Measurements from ENCODE around the gene TMEM253. TPM values are rescaled to one million over a fixed set of nuclear protein-coding genes. Genes with fewer than 3 reads are reported as not detected.

TMEM253 gene
- total RNA-seq, 1 experiment from 2014 or later = 0.98 TPM

DNA sequence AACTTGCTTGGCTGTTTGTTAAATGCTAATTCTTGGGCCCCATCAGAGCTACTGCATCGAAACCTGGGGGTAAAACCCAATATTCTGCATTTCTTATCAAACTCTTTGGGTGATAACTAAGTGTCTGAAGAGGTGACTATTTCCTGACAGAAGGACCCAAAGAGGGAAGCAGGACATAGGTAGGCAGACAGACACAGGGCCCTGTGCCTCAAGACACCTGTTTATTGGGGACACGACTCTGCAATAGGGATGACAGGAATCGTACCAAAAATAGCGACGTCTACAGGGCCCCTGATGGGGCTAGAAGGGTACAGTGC lies 11.0 kb upstream of the TMEM253 start:
- peaks cover 8% of the 10 kb centered on the region for H3K4me1 Mint-ChIP-seq (ENCODE audit: low read depth, unreplicated experiment)
- Histone ChIP-seq H3K9me3 (no peaks in the 10 kb centered on the region), H3K27me3 (replicated peaks; ENCODE audit: control insufficient read depth, insufficient read depth, low read length) (no peaks in the 10 kb centered on the region), H3K4me3 (ENCODE audit: low read depth, low read length) (no peak overlapping the region), H3K36me3 (ENCODE audit: control insufficient read depth, insufficient read depth, low read length) (peaks cover 4% of the 10 kb centered on the region), H3K4me1 (no peaks in the 10 kb centered on the region; the same call in 1 of the 2 replicates)
- BruUV-seq (replicated peaks) = no TSS peak
- peaks cover 34% of the 10 kb centered on the region for H3K36me3 Mint-ChIP-seq (ENCODE audit: insufficient read depth, unreplicated experiment)
- ChIA-PET POLR2A (no interaction called here), CTCF (interaction anchor here (0.9 to 1.6 kb wide), 5 partner anchors 15 to 75 kb away, joined by 4 to 7 read pairs (median 6); partner anchors contain the start of gene ARHGEF40)
- TF ChIP-seq, protein P1, sequence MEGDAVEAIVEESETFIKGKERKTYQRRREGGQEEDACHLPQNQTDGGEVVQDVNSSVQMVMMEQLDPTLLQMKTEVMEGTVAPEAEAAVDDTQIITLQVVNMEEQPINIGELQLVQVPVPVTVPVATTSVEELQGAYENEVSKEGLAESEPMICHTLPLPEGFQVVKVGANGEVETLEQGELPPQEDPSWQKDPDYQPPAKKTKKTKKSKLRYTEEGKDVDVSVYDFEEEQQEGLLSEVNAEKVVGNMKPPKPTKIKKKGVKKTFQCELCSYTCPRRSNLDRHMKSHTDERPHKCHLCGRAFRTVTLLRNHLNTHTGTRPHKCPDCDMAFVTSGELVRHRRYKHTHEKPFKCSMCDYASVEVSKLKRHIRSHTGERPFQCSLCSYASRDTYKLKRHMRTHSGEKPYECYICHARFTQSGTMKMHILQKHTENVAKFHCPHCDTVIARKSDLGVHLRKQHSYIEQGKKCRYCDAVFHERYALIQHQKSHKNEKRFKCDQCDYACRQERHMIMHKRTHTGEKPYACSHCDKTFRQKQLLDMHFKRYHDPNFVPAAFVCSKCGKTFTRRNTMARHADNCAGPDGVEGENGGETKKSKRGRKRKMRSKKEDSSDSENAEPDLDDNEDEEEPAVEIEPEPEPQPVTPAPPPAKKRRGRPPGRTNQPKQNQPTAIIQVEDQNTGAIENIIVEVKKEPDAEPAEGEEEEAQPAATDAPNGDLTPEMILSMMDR (IDR thresholded peaks at IDR 0.05; ENCODE audit: insufficient read depth in 1 of 2, low read depth in 1 of 2, low read length in 1 of 2, severe bottlenecking in 1 of 2, unreplicated experiment in 1 of 2) = no peak
- intact Hi-C loops (cut with micrococcal nuclease; ENCODE audit: unreplicated experiment) = no loop called here
- H3K9me3 Mint-ChIP-seq (ENCODE audit: unreplicated experiment) = no peaks in the 10 kb centered on the region
- peak overlapping the region; percentile 55 for H3K27ac Mint-ChIP-seq (ENCODE audit: unreplicated experiment)
- H3K4me3 Mint-ChIP-seq (ENCODE audit: unreplicated experiment) = no peak overlapping the region
- DNase-seq = no peak
- no peaks in the 10 kb centered on the region for H3K27me3 Mint-ChIP-seq (ENCODE audit: insufficient read depth, unreplicated experiment)

DNA sequence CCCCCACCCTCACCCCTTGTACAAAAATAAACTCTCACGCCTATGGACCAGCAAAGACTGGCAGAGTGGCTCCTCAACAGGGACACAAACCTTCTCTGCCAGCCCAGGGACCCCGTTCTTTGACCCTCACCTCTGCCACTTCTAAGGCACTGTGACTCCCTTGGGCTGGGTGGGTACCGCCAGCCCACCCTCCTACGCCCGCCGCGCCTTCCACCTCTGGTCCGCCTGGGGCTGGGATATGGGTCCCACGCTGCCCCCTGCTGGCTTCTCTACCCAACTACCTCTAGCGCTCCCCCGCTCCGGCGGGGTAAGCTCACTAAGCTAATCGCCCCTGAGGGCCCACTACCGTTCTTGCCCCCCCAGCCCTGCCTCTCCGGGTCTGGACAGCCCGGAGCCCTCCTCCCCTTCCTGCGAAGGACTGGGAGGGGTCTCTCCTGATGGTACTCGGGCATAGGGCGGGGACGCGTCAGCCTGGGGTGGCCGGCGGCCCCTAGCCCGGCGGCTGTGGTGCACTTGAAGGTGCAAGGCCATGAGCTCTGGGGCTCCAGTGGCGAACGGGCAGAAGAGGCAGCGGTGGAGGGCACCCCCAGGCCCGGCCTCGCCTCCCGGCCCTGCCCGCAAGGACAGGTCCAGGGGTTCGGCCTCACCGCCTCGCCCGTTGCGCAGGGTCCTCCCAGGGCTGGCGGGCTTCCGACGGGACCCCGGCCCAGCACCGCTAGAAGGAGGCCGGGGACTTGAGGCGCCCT lies 10.5 kb upstream of the TMEM253 start:
- TF ChIP-seq, protein P1 (IDR thresholded peaks at IDR 0.05; ENCODE audit: insufficient read depth in 1 of 2, low read depth in 1 of 2, low read length in 1 of 2, severe bottlenecking in 1 of 2, unreplicated experiment in 1 of 2) = peak; percentile 39 to 68
- H3K27me3 Mint-ChIP-seq (ENCODE audit: insufficient read depth, unreplicated experiment) = no peaks in the 10 kb centered on the region
- H3K4me3 Mint-ChIP-seq (ENCODE audit: unreplicated experiment) = no peak overlapping the region
- POLR2A ChIA-PET = no interaction called here
- Histone ChIP-seq H3K27me3 (replicated peaks; ENCODE audit: control insufficient read depth, insufficient read depth, low read length) (no peaks in the 10 kb centered on the region), H3K9me3 (no peaks in the 10 kb centered on the region), H3K4me1 (no peaks in the 10 kb centered on the region; the same call in 1 of the 2 replicates), H3K36me3 (ENCODE audit: control insufficient read depth, insufficient read depth, low read length) (peaks cover 4% of the 10 kb centered on the region), H3K4me3 (ENCODE audit: low read depth, low read length) (no peak overlapping the region)
- CTCF ChIA-PET = interaction anchor here (0.9 to 1.6 kb wide), 4 partner anchors 14 to 76 kb away, joined by 4 to 7 read pairs (median 6); partner anchors contain the start of gene ARHGEF40
- H3K9me3 Mint-ChIP-seq (ENCODE audit: unreplicated experiment) = no peaks in the 10 kb centered on the region
- H3K27ac Mint-ChIP-seq (ENCODE audit: unreplicated experiment) = peak overlapping the region; percentile 55
- H3K4me1 Mint-ChIP-seq (ENCODE audit: low read depth, unreplicated experiment) = peaks cover 8% of the 10 kb centered on the region
- DNase-seq = peak in 1 of 2 experiments; percentile 46
- intact Hi-C loops (cut with micrococcal nuclease; ENCODE audit: unreplicated experiment) = no loop called here
- BruUV-seq (replicated peaks) = no TSS peak
- H3K36me3 Mint-ChIP-seq (ENCODE audit: insufficient read depth, unreplicated experiment) = peaks cover 34% of the 10 kb centered on the region

DNA sequence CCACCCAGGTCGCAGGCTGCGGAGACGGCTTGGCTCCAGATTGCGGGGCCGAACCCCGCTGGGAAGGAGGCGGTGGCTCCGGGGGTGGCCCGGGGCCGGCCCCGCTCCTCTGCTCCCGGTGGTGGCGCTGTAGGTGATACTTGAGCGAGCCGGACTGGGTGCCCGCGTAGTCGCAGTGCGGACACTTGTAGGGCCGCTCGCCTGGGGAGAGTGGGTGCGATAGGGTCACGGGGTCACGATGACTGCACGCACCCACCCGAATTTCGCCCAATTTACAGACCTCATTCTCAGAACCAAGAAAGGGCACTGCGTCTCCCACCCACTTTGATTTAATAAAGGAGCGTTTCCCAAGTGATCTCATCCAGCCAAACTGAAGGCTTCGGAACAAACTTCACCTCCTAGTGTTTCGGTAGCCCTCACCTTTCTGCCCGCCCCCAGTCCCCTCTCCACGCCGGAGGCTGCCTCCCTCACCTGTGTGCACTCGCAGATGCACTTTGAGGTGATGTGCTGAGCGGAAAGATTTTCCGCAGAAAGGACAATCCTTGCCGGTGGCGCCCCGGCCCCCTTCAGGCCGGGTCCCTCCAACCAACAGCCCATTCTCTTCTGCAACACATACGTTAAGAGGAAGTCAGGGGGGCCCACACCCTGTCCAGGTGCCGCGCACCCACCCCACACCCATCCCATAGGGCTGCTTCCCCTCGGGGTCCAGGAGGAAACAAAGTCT lies 9.8 kb upstream of the TMEM253 start:
- CTCF ChIA-PET = interaction anchor here (0.9 to 3.0 kb wide), 5 partner anchors 10 to 76 kb away, joined by 4 to 15 read pairs (median 6); partner anchors contain the start of genes ARHGEF40 and TMEM253
- H3K27me3 Mint-ChIP-seq (ENCODE audit: insufficient read depth, unreplicated experiment) = no peaks in the 10 kb centered on the region
- no peak overlapping the region for H3K4me3 Mint-ChIP-seq (ENCODE audit: unreplicated experiment)

More for the DNA sequence above, 9.8 kb upstream of the TMEM253 start:
- H3K36me3 ChIP-seq (ENCODE audit: control insufficient read depth, insufficient read depth, low read length) = peaks cover 4% of the 10 kb centered on the region
- H3K27me3 ChIP-seq (replicated peaks; ENCODE audit: control insufficient read depth, insufficient read depth, low read length) = no peaks in the 10 kb centered on the region
- Mint-ChIP-seq H3K9me3 (ENCODE audit: unreplicated experiment) (no peaks in the 10 kb centered on the region), H3K36me3 (ENCODE audit: insufficient read depth, unreplicated experiment) (peaks cover 28% of the 10 kb centered on the region), H3K4me1 (ENCODE audit: low read depth, unreplicated experiment) (peaks cover 8% of the 10 kb centered on the region), H3K27ac (ENCODE audit: unreplicated experiment) (no peak overlapping the region)
- TF ChIP-seq, protein P1 (IDR thresholded peaks at IDR 0.05; ENCODE audit: insufficient read depth in 1 of 2, low read depth in 1 of 2, low read length in 1 of 2, severe bottlenecking in 1 of 2, unreplicated experiment in 1 of 2) = no peak
- H3K4me3 ChIP-seq (ENCODE audit: low read depth, low read length) = no peak overlapping the region
- no peaks in the 10 kb centered on the region for H3K9me3 ChIP-seq
- H3K4me1 ChIP-seq = no peaks in the 10 kb centered on the region
- POLR2A ChIA-PET = no interaction called here
- no peak for DNase-seq
- BruUV-seq (replicated peaks) = no TSS peak
- intact Hi-C loops (cut with micrococcal nuclease; ENCODE audit: unreplicated experiment) = no loop called here
